Activated CD8-positive, alpha-beta memory T cell treated with anti-CD3 and anti-CD28 coated beads for 4 hours (primary cell): ENCODE data around the gene PFKP.

Experiments used
- DNase-seq, 2 donors: peaks; one replicate each; pipeline ENCODE4 v3.0.0-alpha.2; 2020; ENCODE audit warnings: low read depth in 2 of 2

PFKP gene

DNA sequence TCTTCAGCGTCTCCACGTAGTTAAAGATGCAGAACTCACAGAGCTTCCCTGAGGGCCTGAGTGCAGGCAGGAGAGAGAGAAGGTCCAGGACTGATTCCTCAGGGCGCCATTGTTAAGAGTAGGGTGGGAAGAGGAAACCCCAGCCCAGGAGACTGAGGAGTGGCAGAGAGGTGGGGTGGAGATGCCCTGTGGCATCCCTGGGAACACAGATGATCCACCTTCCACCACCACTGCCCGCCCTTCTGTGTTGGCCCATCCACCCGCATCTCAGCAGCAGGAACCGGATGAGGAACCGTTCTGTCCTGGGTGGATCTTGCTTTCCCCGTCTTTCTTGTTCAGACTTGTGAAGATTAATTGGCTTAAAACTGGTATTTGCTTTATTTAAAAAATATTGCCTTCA, 48.3 kb downstream of the PFKP start:
- DNase-seq = no peak

DNA sequence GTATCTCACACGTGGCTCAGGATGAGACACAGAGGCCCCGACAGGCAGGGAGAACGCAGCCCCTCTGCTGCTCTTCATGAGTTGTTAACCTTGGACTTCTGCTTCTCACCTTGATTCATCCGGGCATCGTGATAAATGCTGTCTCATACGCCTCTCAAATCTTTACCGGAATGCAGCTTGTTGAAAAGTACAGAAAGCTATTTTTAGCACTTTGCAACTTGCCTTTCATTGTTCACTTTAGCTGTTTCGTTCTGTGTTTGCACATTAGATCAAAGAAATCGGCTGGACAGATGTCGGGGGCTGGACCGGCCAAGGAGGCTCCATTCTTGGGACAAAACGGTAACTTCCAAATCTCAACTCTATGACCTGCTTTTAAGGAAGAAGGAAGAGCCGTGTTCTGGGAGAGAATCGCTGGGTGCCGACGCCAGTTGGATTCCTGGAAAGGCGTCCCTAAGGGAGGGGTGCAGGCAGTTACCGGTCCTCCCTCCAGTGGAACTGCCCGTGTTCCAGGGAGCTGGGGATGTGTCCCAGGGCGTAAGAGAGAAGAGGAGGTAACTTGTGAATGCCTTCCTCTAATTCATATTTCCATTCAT, 49.3 kb downstream of the PFKP start:
- DNase-seq = no peak

DNA sequence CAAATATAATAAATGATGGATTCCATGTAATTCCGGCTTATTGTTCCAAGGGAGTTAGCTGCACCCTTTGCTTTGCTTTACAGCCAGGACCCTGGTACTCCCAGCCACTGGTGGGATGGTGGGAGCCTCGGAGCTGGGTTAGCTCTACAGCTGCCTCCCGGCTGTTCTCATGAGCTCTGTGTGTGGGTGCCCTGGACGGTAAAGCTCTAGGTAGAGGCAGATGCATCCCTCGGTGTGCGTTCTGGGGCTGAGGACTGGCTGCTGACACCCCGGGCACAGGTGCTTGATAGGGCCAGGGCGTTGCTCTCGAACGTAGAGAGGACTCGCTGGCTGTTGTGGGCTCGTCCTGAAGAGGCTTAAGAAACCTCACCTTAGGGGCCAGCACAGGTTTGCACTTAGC, 50.1 kb downstream of the PFKP start:
- DNase-seq = no peak

DNA sequence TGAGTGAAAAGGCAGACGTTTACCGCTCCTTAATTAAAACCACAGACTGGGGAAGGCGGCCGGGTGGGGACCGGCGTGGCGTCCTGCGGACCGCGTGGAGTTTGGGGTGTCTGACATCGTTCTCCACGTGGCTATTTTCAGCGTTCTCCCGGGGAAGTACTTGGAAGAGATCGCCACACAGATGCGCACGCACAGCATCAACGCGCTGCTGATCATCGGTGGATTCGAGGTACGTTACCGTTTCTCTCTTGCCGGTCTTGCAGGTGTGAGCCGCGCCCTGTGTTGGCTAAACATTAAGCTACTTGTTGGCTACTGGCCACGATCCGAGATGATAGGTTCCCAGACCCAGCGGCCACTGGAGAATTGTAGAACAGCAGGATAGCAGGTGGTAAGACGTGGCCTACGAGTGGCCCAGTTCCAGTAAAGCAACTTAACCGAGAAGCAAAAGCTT, 51.3 kb downstream of the PFKP start:
- no peak for DNase-seq

DNA sequence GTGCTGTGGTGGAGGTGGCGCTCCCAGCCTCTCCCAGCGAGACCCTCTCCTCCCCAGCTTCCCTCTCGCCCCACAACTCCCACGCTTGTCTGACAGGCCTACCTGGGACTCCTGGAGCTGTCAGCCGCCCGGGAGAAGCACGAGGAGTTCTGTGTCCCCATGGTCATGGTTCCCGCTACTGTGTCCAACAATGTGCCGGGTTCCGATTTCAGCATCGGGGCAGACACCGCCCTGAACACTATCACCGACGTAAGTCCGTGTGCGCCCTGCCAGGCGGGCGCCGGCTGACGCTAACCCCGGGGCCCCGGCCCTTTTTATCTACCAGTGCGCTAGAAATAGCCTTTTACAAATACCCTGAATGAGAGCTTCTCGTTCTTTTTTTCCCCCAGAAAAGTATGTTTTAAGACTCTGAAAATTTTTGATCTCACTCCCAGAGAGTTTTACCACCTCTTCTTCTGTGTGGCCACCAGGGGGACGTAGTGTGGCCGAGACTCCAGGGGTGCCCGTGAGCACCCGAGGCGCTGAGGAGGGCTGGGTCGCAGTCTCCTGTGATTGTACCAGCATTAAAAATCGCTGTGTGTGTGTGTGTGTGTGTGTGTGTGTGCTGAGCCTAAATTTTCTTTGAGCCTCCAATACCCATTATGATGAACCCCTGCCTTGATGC, 52.6 kb downstream of the PFKP start:
- DNase-seq = no peak

DNA sequence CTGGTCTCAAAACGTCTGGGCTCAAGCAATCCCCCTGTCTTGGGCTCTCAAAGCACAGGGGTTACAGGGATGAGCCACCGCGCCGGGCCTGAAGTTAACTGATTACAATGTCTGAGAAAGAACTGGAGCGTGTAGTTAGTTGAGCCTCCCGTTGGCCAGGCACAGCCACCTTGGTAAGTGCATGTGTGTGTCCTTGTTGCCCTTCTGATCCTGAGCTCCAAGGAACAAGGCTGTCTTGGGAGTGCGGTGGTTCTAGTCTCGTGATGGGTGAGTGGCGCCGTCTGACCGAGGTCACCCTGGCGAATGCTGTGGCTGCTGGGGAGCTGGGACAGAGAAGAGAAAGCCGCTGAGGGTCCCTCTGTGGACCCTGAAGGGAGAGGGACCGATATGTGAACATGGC, 54.7 kb downstream of the PFKP start:
- DNase-seq = no peak

DNA sequence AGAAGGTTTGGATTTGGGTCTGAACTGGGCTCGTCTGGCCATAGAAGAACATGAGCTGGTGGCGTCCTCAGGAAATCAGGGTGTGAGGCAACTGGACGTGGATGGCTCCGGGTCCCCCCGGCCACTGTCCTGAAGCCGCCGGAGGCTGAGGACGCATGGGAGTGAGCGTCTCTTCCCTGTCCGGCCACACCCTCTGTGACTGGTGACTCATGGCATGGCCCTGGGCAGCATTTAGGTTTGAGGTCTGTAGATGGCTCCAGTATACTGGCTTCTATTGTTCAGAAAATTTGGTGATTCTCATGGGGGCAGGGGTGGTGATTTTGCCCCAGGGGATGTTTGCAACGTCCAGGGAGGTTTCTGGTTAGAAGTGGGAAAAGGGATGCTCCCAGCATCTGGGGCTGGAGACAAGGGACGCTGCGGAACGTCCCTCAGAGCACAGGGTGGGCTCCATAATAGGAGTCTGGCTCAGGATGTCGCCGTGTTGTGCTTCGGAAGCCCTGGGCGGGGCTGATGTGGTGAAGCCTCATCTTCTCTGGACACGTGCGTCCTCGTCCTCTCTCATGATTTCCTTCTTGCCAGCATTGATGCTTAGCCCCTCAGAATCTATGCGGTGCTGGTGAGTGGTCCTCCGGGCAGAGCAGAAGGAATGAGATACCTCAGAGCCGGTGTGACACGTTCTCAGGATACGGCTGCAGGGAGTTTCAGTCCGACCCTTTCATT, 55.3 kb downstream of the PFKP start:
- no peak for DNase-seq

DNA sequence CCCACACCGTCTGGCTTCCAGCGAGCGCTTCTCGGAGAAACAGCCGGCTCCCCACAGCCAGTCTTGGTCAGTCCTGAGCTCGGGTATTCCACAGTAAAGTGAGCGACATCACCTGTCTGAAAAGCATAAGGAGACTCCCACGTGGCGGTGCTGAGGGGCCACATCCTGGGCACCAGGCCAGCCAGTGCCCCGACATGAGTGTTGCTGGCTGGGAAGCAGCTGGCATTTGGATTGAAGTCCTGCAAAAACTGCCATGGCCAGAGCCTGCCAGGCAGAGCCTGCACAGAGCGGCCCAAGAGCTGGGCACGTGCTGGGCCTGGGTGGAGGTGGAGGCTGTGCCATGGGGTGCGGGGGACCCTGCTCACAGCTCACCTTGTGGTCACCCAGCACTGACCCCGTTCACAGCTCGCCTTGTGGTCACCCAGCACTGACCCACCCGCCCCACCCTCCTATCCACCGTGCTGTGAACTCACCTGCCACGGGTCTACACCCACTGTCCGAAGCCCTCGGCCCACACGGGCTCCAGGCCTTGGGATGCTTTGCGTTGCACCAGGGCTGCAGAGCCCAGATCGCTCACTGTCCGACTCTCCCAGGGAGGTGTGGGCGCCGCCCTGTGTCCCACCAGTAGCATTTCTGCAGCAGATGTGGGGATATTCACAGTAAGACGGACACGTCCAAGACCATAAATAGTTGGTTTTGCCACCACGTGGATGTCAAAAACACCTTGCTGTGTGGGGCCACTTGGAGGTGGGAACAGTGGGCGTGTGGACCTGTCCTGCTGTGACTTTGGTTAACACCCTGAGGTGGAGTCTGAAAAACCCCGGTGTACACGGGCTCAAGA, 56.4 kb downstream of the PFKP start:
- DNase-seq = no peak

DNA sequence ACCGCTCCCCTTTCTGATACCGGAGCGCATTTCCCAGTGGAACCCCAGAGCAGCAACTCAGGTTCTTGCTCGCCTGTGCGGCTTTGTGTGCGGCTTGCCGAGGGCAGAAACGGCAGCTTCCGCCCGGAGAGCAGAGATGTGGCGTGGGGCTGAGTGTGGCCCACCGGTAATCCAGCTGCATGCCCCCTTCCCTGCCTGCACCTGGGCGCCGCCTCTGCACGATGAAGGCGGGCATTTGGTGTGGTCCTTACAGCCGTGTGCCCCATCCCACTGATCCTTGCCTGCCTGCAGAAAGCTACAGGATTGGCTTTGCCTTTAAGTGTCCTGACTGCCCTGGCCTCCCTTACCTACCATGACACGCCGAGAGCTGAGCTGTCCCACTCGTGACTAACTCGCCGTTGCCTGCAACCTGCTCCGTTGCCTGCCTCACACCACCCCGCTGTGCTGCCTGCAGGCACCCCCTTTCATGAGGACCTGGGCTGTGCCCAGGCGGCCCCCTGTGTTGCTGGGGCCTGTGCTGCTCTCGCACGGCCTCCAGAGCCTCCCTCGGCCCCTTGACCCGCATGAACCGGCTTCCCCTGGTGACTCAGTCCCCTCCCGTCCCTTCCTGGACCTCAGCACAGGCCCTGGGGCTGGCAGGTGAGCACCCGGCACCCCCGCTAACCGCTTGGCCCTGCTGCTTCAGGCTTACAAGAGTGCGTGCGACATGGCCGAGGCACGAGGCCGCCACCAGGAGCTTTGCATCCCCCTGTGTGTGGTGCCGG, 57.2 kb downstream of the PFKP start:
- no peak for DNase-seq

DNA sequence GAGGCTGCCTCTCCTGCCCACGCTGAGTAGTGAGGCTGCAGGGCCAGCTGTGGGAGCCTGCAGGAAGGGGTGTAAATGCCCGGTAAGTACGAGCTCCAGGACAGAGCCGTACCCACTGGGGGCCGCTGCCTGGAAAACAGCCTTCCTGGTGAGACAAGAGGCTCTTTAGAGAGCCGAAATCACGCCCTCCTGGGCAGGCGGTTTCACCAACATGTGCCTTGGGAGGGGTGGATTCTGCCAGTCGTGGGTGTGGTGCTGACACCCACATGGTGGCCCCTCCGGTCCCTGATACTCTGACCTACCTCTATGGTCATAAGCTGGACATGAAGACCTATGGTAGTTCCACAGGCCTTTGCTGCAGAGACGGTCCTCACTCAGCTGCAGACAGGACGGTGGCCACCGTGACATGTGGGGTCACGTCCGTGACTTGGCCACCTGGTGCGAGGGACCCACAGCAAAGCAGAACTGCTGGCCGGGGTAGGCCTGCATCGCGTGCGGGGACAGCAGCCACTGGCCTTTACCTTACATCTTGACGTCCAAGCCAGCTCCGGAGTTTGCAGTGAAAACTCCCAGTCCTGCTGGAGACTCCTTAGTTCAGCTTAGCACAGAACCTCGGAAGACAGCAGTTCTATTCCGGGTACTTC, 58.3 kb downstream of the PFKP start:
- no peak for DNase-seq

DNA sequence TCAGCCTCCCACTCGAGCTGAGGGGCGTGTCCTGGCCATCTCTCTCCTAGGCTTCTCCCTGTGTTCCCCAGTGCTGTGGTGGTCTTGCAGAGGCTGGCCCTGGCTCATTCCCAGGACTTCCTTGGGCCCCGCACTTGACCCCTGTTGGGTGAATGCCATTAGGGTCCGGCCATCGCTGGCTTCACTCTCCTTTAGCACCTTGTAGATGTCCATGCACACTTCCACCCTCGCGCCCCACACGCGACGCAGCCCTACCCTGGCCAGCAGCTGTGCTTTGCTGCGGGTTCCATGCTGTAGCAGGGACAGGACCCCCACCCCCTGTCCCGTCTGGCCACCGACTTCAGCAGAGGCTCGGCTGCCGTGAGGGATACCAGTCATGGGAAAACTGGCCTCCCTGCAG, 58.9 kb downstream of the PFKP start:
- DNase-seq = no peak

DNA sequence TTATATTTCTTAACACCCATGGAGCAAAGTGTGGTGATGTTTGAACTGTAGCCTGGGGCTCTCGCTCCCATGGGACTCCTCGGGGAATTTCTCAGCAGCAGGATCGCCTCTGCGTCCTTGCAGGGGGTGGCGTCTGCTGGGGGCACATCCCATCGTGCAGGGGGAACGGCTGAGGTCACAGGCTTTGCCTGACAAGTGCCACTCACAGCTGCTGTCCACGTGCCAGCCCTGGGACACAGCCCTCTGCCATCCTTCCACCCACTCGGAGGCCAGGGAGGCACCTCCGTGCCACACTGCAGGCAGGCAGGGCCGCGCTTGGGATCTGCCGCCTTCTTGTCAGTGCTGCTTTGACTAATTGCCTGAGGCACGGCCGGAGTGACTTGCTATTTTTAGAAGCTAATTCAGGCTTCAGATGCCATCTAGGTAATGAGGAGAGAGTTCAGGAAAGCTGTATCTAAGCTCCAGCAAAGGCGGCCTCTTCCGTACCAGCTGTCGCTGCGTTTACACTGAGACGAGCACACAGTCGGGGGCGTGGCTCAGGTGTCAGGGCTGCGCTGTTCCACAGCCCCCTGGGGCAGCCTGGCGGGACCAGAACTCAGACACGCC, 59.5 kb downstream of the PFKP start:
- DNase-seq = no peak

DNA sequence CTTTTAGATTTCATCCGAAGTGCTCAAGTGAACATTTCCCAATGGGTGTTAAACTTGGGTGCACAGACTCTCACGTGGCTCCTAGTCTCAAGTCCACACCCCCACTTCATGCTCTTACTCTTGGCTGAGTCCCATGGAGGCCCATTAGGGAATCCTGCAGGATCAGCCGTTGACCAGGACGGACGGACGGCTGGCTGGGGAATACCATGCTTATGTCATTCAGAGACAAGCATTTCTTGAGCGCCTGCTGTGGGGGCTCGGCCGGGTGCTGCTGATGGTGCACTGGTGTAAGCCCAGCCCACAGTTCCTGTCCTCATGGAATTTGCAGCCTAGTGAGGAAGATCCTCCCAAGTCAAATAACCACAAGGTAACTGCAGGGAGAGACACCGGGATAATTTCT, 60.6 kb downstream of the PFKP start:
- no peak for DNase-seq

DNA sequence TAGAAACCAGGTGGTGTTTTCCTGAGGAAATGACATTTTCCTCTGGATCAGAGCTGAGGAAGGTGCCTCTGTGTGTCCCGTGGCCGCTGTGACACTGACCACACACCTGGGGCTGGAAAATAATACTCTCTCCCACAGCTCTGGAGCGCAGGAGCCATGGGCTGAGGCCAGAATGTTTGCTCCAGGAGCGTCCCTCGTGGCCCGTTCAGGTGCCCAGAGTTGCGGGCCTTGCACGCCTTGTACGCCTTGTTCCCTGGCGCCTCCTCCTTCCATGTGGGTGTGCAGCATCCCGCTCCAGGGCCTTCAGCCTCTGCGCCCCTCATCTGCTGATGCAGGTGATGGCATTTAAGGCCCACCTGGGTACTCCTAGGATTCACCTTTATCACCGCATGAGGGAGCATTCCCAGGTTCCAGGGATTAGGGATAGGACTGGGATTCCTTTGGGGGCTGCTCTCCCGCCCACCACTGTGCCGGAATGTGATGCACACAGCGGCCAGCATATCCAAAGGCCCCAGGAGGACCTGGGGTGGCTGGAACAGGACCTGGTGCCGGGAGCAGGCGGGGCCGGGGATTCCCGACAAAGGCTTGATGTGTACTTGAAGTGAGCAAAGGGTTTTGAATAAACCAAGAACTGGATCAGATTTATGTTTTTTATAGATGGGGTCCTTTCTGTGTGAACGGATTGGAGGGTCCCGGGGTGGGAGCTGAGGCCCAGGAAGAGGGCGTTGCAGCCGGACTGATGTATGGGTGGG, 61.2 kb downstream of the PFKP start:
- DNase-seq = no peak

DNA sequence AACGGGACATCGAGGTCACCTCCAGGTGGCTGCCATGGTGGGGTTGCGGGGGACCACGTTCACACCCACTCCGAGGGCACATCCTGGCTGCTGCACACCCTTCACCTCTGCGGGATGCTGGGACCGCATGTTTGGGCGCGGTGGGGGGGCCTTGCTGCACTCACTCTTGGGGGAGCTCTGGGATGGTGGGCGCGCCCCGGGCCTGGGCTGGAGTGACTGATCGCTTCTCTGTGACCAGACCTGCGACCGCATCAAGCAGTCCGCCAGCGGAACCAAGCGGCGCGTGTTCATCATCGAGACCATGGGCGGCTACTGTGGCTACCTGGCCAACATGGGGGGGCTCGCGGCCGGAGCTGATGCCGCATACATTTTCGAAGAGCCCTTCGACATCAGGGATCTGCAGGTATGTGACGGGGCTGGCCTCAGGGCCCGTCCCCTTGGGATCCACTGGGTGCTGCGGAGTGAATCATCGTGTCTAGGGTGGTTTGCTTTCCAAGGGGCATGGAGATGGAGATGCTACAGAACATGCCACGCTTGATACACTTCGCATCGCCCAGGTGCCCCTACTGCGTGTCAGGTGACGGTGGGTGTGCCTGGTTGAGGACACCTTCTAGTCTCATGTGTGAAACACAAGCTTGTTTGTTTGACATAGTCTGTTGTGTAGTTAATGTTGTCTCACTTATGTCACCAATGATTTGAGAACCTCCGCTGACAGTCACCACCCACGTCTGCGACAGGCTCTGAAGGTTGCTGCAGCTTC, 62.4 kb downstream of the PFKP start:
- DNase-seq = no peak

DNA sequence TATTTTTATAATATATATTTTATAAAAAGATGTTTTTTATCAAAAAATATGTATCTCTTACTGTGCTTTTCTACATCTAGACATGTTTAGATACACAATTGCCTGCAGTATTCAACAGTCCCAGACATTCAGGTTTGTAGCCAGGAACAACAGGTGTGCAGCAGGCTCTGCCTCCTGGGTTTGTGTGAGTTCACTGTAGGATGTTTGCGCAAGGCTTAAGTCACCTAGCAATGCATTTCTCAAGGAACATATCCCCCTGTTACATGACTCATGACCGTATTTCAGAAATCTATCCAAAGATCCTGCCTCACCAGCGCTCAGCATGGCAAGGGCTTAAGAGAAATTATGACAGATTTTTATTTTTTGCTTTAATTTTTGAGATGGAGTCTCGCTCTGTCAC, 63.8 kb downstream of the PFKP start:
- DNase-seq = no peak

DNA sequence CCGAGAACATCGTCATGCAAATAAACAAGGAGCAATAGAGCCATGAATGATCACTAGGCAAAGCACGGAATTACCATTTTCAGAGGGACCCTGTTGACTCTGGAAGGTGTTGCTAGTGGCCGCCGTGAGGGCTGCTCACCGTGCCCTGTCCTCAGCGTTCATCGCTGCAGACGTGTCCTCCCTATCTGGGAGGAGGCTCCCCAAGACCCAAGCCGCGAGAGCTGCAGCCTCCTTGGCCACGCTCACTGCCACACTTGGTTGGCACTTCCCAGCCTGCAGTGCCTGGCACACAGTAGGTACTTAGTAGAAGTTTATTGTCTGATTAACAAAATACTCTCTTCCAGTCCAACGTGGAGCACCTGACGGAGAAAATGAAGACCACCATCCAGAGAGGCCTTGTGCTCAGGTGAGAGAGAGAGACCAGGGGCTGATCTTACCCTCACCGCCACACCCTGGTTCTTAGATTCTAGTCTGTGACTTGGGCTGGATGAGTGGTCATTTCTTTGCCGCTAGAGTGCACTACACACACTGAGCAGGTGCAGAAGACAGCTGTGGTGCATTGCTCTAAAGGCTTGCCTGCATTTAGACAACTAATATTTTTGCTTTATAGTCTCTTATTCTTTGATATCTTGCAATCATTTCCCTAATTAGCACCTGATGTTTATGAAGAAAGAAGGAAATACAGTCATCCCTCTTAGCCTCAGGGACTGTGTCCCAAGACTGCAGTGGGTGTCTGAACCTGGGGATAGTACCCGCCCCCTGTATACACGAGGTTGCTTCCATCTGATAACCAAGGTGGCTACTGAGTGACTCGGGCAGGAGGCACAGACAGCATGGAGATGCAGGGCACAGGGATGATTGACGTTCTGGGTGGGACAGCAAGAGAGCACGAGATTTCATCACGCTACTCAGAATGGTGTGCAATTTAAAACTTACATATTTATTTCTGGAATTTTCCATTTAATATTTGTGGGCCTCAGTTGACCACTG, 65.0 kb downstream of the PFKP start:
- DNase-seq = no peak

DNA sequence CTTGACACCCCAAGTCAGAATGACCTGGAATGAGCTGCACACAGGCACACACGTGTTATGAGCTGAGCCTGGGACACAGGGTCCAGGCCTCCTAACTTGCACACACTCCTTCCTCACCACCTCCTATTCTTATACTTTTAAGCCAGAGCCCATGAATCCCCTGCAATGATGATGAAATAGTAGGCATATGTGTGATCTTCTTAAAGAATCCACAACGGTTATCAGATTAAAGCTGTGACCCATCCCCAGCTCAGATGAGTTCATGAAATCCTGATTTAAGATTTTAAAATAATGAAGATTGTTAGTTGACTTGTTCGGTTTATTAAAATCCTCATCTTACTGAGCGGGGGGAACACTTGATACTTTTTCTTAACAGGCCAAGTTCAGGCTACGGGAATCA, 66.6 kb downstream of the PFKP start:
- no peak for DNase-seq
